SK-N-SH (cell line): ENCODE measurements around the gene HTT.

ENCODE experiments used
- CTCF ChIP-seq: fragments of 200-600 bp; sonication (generic); IDR thresholded peaks from 2 replicates; pipeline ENCODE4 v1.6.1; 2017; ENCODE audit warnings: antibody characterized with exemption, mild to moderate bottlenecking, moderate library complexity
- EZH2phosphoT487 ChIP-seq: fragments of 200-600 bp; sonication (generic); IDR thresholded peaks from 2 replicates; pipeline ENCODE4 v1.6.1; 2017; ENCODE audit warnings: low read depth, mixed run types, mild to moderate bottlenecking, antibody characterized with exemption, moderate library complexity, borderline replicate concordance
- FOXJ3 ChIP-seq: sonication (generic); formaldehyde crosslinking; IDR thresholded peaks from 2 replicates; pipeline ENCODE4 v1.5.1; 2020; ENCODE audit warnings: mild to moderate bottlenecking, missing genetic modification reagents
- GATA2 ChIP-seq: sonication (generic); formaldehyde crosslinking; IDR thresholded peaks from 2 replicates; pipeline ENCODE4 v1.5.0; 2020; ENCODE audit warnings: mild to moderate bottlenecking, missing genetic modification reagents
- JUND ChIP-seq: IDR thresholded peaks from 2 replicates; pipeline ENCODE4 v1.4.0; 2012
- RAD21 ChIP-seq: IDR thresholded peaks from 2 replicates; pipeline ENCODE4 v1.6.1; 2012; ENCODE audit warnings: mild to moderate bottlenecking, low read length
- YY1 ChIP-seq: IDR thresholded peaks from 2 replicates; pipeline ENCODE4 v1.4.0; 2012; ENCODE audit warnings: low read depth, mild to moderate bottlenecking

- TF ChIP-seq CTCF: no peak
- no peak for TF ChIP-seq GATA2 (CRISPR knock-in tag)
- TF ChIP-seq YY1: no peak
- TF ChIP-seq RAD21: no peak
- TF ChIP-seq EZH2phosphoT487: no peak
- TF ChIP-seq JUND: no peak
- TF ChIP-seq FOXJ3: no peak
Observed at GRCh38 chr4:3087115-3087797, 12.8 kb downstream of the HTT start.
